AML-193 (cell line): ENCODE measurements around the gene SRMS.
"Not testable (repeated sequence)": the region's sequence is repeated elsewhere in the genome, so short reads cannot be mapped to it uniquely, and the experiment has no call there.

Source experiments
- DNase-seq, 2 experiments: peaks; one replicate each; lab custom pipeline; 2025; lab: John Stamatoyannopoulos, UW

Gene SRMS

GRCh38 chr20:63579017-63579694 is 31.6 kb upstream of the SRMS start:
- no peak for DNase-seq

- DNase-seq: no peak
These were observed 30.9 kb upstream of the SRMS start for GRCh38 chr20:63578224-63579016.

GRCh38 chr20:63577317-63577894 is 29.9 kb upstream of the SRMS start:
- no peak for DNase-seq

- DNase-seq: no peak
These were observed 28.8 kb upstream of the SRMS start for GRCh38 chr20:63576311-63576710.

GRCh38 chr20:63574829-63575743 is 27.5 kb upstream of the SRMS start:
- no peak for DNase-seq

GRCh38 chr20:63574156-63574828 is 26.7 kb upstream of the SRMS start, which contains the start of gene HELZ2:
HELZ2 (minus strand) TSS chr20:63574239; CDS start chr20:63572385, 1,854 bp downstream.
- DNase-seq: peak in 1 of 2 experiments; percentile 5

GRCh38 chr20:63573647-63574131 is 26.1 kb upstream of the SRMS start:
- DNase-seq: no peak

- DNase-seq: no peak
These were observed 25.5 kb upstream of the SRMS start for GRCh38 chr20:63572788-63573646.

- DNase-seq: no peak
These were observed 24.7 kb upstream of the SRMS start for GRCh38 chr20:63572071-63572787.

- DNase-seq: not testable (repeated sequence)
These were observed 23.5 kb upstream of the SRMS start for GRCh38 chr20:63571087-63571478.

- no peak for DNase-seq
These were observed 22.9 kb upstream of the SRMS start for GRCh38 chr20:63570281-63571086.

- no peak for DNase-seq
These were observed 21.7 kb upstream of the SRMS start for GRCh38 chr20:63568986-63569949.

GRCh38 chr20:63568170-63568981 is 20.8 kb upstream of the SRMS start:
- no peak for DNase-seq

- DNase-seq: peak; percentile 73 to 77
These were observed 20.0 kb upstream of the SRMS start for GRCh38 chr20:63567386-63568169.

- no peak for DNase-seq
These were observed 19.5 kb upstream of the SRMS start for GRCh38 chr20:63567136-63567385.
